ENCODE results near the gene PPP6C. TPM values are rescaled to one million over a fixed set of nuclear protein-coding genes. Genes with fewer than 3 reads are reported as not detected.

The PPP6C gene
- total and polyA plus RNA-seq, 2 experiments from 2014 or later: 31.9 to 46.4 TPM

GRCh38 chr9:125190361-125190801 is 778 bp upstream of the PPP6C start:
- no peak for ATAC-seq
- no peaks in the 10 kb centered on the region for H3K9me3 Mint-ChIP-seq

GRCh38 chr9:125189011-125189360 is 617 bp downstream of the PPP6C start:
- H3K27ac ChIP-seq (ENCODE audit: low read depth): peak overlapping the region; percentile 90
- peaks cover 41% of the 10 kb centered on the region for H4K20me1 ChIP-seq (replicated peaks; ENCODE audit: insufficient read depth)
- no peaks in the 10 kb centered on the region for H3K36me3 ChIP-seq (ENCODE audit: insufficient read depth)
- Mint-ChIP-seq H3K9me3 (no peaks in the 10 kb centered on the region), H3K27ac (no peak overlapping the region), H3K4me3 (peak overlapping the region; percentile 95), H3K4me1 (peaks cover 7% of the 10 kb centered on the region; the same call in 2 of the 3 replicates), H3K36me3 (ENCODE audit: low read depth) (no peaks in the 10 kb centered on the region), H3K27me3 (ENCODE audit: insufficient read depth, low read depth, poor library complexity) (peaks cover 9% of the 10 kb centered on the region)
- H3K9me2 ChIP-seq (ENCODE audit: insufficient read depth): no peaks in the 10 kb centered on the region
- peak overlapping the region; percentile 92 for H2AFZ ChIP-seq
- H3K4me1 ChIP-seq (ENCODE audit: insufficient read depth): peaks cover 4% of the 10 kb centered on the region; the same call in 1 of the 2 replicates
- H3K4me3 ChIP-seq: peak overlapping the region; percentile 96
- H3K27me3 ChIP-seq (ENCODE audit: insufficient read depth): no peaks in the 10 kb centered on the region
- peak overlapping the region; percentile 100 for H3K4me2 ChIP-seq
- DNase-seq (ENCODE audit: low spot score) (peak; percentile 63), ATAC-seq (peak; percentile 24)
- peaks cover 6% of the 10 kb centered on the region; the same call in 1 of the 2 replicates for H3F3A ChIP-seq (replicated peaks; ENCODE audit: low read depth)
- H3K79me2 ChIP-seq (replicated peaks; ENCODE audit: insufficient read depth): peaks cover 55% of the 10 kb centered on the region
- TF ChIP-seq ZNF331 (CRISPR knock-in tag; IDR thresholded peaks at IDR 0.05; ENCODE audit: low read depth) (no peak), EZH2phosphoT487 (IDR thresholded peaks at IDR 0.05; ENCODE audit: unreplicated experiment) (no peak), ZNF462 (CRISPR knock-in tag; IDR thresholded peaks at IDR 0.05) (no peak), CTCF (conservative IDR thresholded peaks at IDR 0.05; ENCODE audit: low read depth in 2 of 2) (no peak), ETS1 (IDR thresholded peaks at IDR 0.05) (no peak), POLR2AphosphoS5 (IDR thresholded peaks at IDR 0.05; ENCODE audit: low read depth) (no peak), NANOG (IDR thresholded peaks at IDR 0.05; ENCODE audit: borderline replicate concordance) (no peak), CREB1 (CRISPR knock-in tag; IDR thresholded peaks at IDR 0.05; ENCODE audit: low read depth) (no peak)

More at GRCh38 chr9:125190361-125190801, 778 bp upstream of the PPP6C start:
- Histone ChIP-seq H3K79me2 (replicated peaks; ENCODE audit: insufficient read depth) (peaks cover 41% of the 10 kb centered on the region), H3K4me2 (peak overlapping the region; percentile 96), H2AFZ (peak overlapping the region; percentile 99), H3K4me1 (ENCODE audit: insufficient read depth) (peaks cover 4% of the 10 kb centered on the region; the same call in 1 of the 2 replicates), H3F3A (replicated peaks; ENCODE audit: low read depth) (peaks cover 6% of the 10 kb centered on the region; the same call in 1 of the 2 replicates), H3K36me3 (ENCODE audit: insufficient read depth) (no peaks in the 10 kb centered on the region), H3K27me3 (ENCODE audit: insufficient read depth) (no peaks in the 10 kb centered on the region), H3K27ac (ENCODE audit: low read depth) (peak overlapping the region; percentile 93), H4K20me1 (replicated peaks; ENCODE audit: insufficient read depth) (peaks cover 27% of the 10 kb centered on the region), H3K9me2 (ENCODE audit: insufficient read depth) (no peaks in the 10 kb centered on the region), H3K4me3 (peak overlapping the region; percentile 96)
- Mint-ChIP-seq H3K27me3 (ENCODE audit: insufficient read depth, low read depth, poor library complexity) (peaks cover 10% of the 10 kb centered on the region), H3K36me3 (ENCODE audit: low read depth) (no peaks in the 10 kb centered on the region), H3K4me3 (peak overlapping the region; percentile 95), H3K27ac (peak overlapping the region; percentile 95), H3K4me1 (peaks cover 7% of the 10 kb centered on the region; the same call in 2 of the 3 replicates)
- TF ChIP-seq NANOG (IDR thresholded peaks at IDR 0.05; ENCODE audit: borderline replicate concordance): no peak
- DNase-seq (ENCODE audit: low spot score): peak; percentile 41
